IMR-90 (cell line): ENCODE results near the gene COTL1. TPM values are rescaled to one million over a fixed set of nuclear protein-coding genes. Genes with fewer than 3 reads are reported as not detected.

Source experiments
- ATAC-seq: fragments of 200-7000 bp; cut with Tn5 transposase; 2 replicates; pipeline ENCODE4 v1.9.1; 2020; ENCODE audit warnings: low read depth, mild to moderate bottlenecking, moderate library complexity
- BruUV-seq: library from RNA; stranded (reverse); fragments of 400-500 nt; replicated peaks from 2 replicates; lab custom pipeline; 2021; lab: Mats Ljungman, UMichigan
- CTCF ChIA-PET: fragments of 300-600 bp; formaldehyde crosslinking; extraction: SDS; loops from one replicate; lab custom pipeline; 2021; ENCODE audit warnings: antibody characterized with exemption; lab: Yijun Ruan, JAX
- POLR2A ChIA-PET: fragments of 300-600 bp; sonication (Branson Sonifier 250); formaldehyde crosslinking; loops from one replicate; lab custom pipeline; 2022; ENCODE audit warnings: antibody characterized with exemption; ENCODE audit not compliant: unreplicated experiment; lab: Charles Lee
- DNase-seq: peaks from one replicate; pipeline ENCODE4 v3.0.0; 2013
- H2AFZ ChIP-seq: replicated peaks from 2 replicates; pipeline ENCODE3; 2013; ENCODE audit warnings: low read length, mild to moderate bottlenecking; ENCODE audit not compliant: poor library complexity
- H2AK5ac ChIP-seq: 2 replicates; pipeline ENCODE4 v1.6.1; 2013; ENCODE audit warnings: low read depth, low read length, inconsistent platforms
- H2AK9ac ChIP-seq: replicated peaks from 2 replicates; pipeline ENCODE3; 2013; ENCODE audit warnings: mild to moderate bottlenecking, low read depth, low read length, moderate library complexity; ENCODE audit not compliant: poor library complexity
- H2BK120ac ChIP-seq: 2 replicates; pipeline ENCODE4 v1.6.1; 2013; ENCODE audit warnings: low read depth, low read length, inconsistent platforms
- H2BK15ac ChIP-seq: 3 replicates; pipeline ENCODE4 v1.6.1; 2013; ENCODE audit warnings: low read depth, low read length, inconsistent platforms
- H2BK20ac ChIP-seq: 2 replicates; pipeline ENCODE4 v1.6.1; 2013; ENCODE audit warnings: low read depth, mild to moderate bottlenecking, inconsistent platforms, low read length, moderate library complexity
- H2BK5ac ChIP-seq: 2 replicates; pipeline ENCODE4 v1.6.1; 2013; ENCODE audit warnings: mild to moderate bottlenecking, low read depth, low read length, inconsistent platforms; ENCODE audit not compliant: poor library complexity, severe bottlenecking
- H3K14ac ChIP-seq: replicated peaks from 2 replicates; pipeline ENCODE4 v1.6.1; 2013; ENCODE audit warnings: low read depth, low read length, inconsistent platforms
- H3K18ac ChIP-seq: 2 replicates; pipeline ENCODE4 v1.6.1; 2013; ENCODE audit warnings: low read depth, low read length, control low read depth
- H3K23ac ChIP-seq: 2 replicates; pipeline ENCODE4 v1.6.1; 2013; ENCODE audit warnings: low read depth, low read length, inconsistent platforms
- H3K27ac ChIP-seq: 2 replicates; pipeline ENCODE4 v1.5.1; 2013; ENCODE audit warnings: mild to moderate bottlenecking, control low read depth, low read length; ENCODE audit not compliant: insufficient read depth
- H3K27me3 ChIP-seq: 2 replicates; pipeline ENCODE4 v1.6.1; 2013; ENCODE audit warnings: low read length; ENCODE audit not compliant: control insufficient read depth, insufficient read depth
- H3K36me3 ChIP-seq: 2 replicates; pipeline ENCODE4 v1.6.1; 2013; ENCODE audit warnings: low read length, mixed read lengths; ENCODE audit not compliant: control insufficient read depth, insufficient read depth
- H3K4ac ChIP-seq: 2 replicates; pipeline ENCODE4 v1.6.1; 2013; ENCODE audit warnings: low read depth, low read length, inconsistent platforms
- H3K4me1 ChIP-seq: 2 replicates; pipeline ENCODE4 v1.6.1; 2013; ENCODE audit warnings: low read length, mixed read lengths; ENCODE audit not compliant: control insufficient read depth, insufficient read depth
- H3K4me2 ChIP-seq: 2 replicates; pipeline ENCODE4 v1.6.1; 2013; ENCODE audit warnings: low read depth, mild to moderate bottlenecking, control low read depth, low read length, moderate library complexity
- H3K4me3 ChIP-seq: 2 replicates; pipeline ENCODE4 v1.5.1; 2013; ENCODE audit warnings: low read depth, mild to moderate bottlenecking, control low read depth, low read length, moderate library complexity; ENCODE audit not compliant: insufficient read depth
- H3K56ac ChIP-seq: 2 replicates; pipeline ENCODE4 v1.6.1; 2013; ENCODE audit warnings: low read length, inconsistent platforms; ENCODE audit not compliant: insufficient read depth; ENCODE audit errors: extremely low read depth
- H3K79me1 ChIP-seq, 2 experiments: 2 replicates each; pipeline ENCODE4 v1.6.1; 2013; ENCODE audit warnings: low read length in 2 of 2, inconsistent platforms in 1 of 2, low read depth in 1 of 2
- H3K9ac ChIP-seq: 2 replicates; pipeline ENCODE4 v1.6.1; 2013; ENCODE audit warnings: low read depth, low read length, control low read depth
- H3K9me1 ChIP-seq: 2 replicates; pipeline ENCODE4 v1.6.1; 2013; ENCODE audit warnings: low read length, inconsistent platforms; ENCODE audit not compliant: insufficient read depth
- H3K9me3 ChIP-seq: 2 replicates; pipeline ENCODE4 v1.6.1; 2013; ENCODE audit warnings: low read length; ENCODE audit not compliant: control insufficient read depth, insufficient read depth
- H4K20me1 ChIP-seq: 2 replicates; pipeline ENCODE4 v1.6.1; 2013; ENCODE audit warnings: low read length, inconsistent platforms; ENCODE audit not compliant: insufficient read depth
- H4K5ac ChIP-seq: 2 replicates; pipeline ENCODE4 v1.6.1; 2013; ENCODE audit warnings: mild to moderate bottlenecking, low read depth, low read length, control low read depth
- H4K8ac ChIP-seq, 2 experiments: 2 replicates each; pipeline ENCODE4 v1.6.1; 2013; ENCODE audit warnings: low read depth in 2 of 2, low read length in 2 of 2, control low read depth in 1 of 2, inconsistent platforms in 1 of 2
- H4K91ac ChIP-seq: 2 replicates; pipeline ENCODE4 v1.6.1; 2013; ENCODE audit warnings: low read depth, low read length, inconsistent platforms; ENCODE audit not compliant: insufficient read depth
- BHLHE40 ChIP-seq: fragments of 150-350 bp; IDR thresholded peaks from 2 replicates; pipeline ENCODE4 v1.6.1; 2016; ENCODE audit warnings: mild to moderate bottlenecking, low read depth, low read length
- CEBPB ChIP-seq: IDR thresholded peaks from 2 replicates; pipeline ENCODE4 v1.6.1; 2012; ENCODE audit warnings: low read depth, low read length, improper control_type of control experiment
- CHD1 ChIP-seq: IDR thresholded peaks from 2 replicates; pipeline ENCODE4 v1.6.1; 2012; ENCODE audit warnings: low read depth, low read length, improper control_type of control experiment
- CTCF ChIP-seq: conservative IDR thresholded peaks from 2 replicates; pipeline ENCODE4 v1.5.1; 2012; ENCODE audit warnings: mild to moderate bottlenecking, low read depth, low read length, improper control_type of control experiment
- ELK1 ChIP-seq: fragments of 150-350 bp; IDR thresholded peaks from 2 replicates; pipeline ENCODE4 v1.6.1; 2016; ENCODE audit warnings: low read depth, mild to moderate bottlenecking, low read length, moderate library complexity, borderline replicate concordance
- FOS ChIP-seq: fragments of 150-350 bp; IDR thresholded peaks from 2 replicates; pipeline ENCODE4 v1.6.1; 2016; ENCODE audit warnings: low read depth, low read length
- MAFK ChIP-seq: IDR thresholded peaks from 2 replicates; pipeline ENCODE4 v1.6.1; 2012; ENCODE audit warnings: low read depth, low read length, improper control_type of control experiment
- MAZ ChIP-seq: IDR thresholded peaks from 2 replicates; pipeline ENCODE4 v1.6.1; 2012; ENCODE audit warnings: low read depth, mild to moderate bottlenecking, low read length, improper control_type of control experiment, moderate library complexity, borderline replicate concordance
- MXI1 ChIP-seq: IDR thresholded peaks from 2 replicates; pipeline ENCODE4 v1.6.1; 2012; ENCODE audit warnings: low read depth, mild to moderate bottlenecking, low read length, moderate library complexity, borderline replicate concordance
- NFE2L2 ChIP-seq: fragments of 150-350 bp; IDR thresholded peaks from 2 replicates; pipeline ENCODE4 v1.6.1; 2016; ENCODE audit warnings: low read depth, mild to moderate bottlenecking, low read length
- POLR2A ChIP-seq: IDR thresholded peaks from 2 replicates; pipeline ENCODE4 v1.6.1; 2012; ENCODE audit warnings: mild to moderate bottlenecking, low read depth, low read length
- RAD21 ChIP-seq: IDR thresholded peaks from 2 replicates; pipeline ENCODE4 v1.6.1; 2012; ENCODE audit warnings: low read length, improper control_type of control experiment
- RCOR1 ChIP-seq: IDR thresholded peaks from 2 replicates; pipeline ENCODE4 v1.6.1; 2012; ENCODE audit warnings: mild to moderate bottlenecking, low read length, improper control_type of control experiment; ENCODE audit not compliant: insufficient replicate concordance
- RFX5 ChIP-seq: IDR thresholded peaks from 2 replicates; pipeline ENCODE4 v1.8.0; 2012; ENCODE audit warnings: low read depth, mild to moderate bottlenecking, low read length, moderate library complexity
- SMC3 ChIP-seq: fragments of 150-350 bp; IDR thresholded peaks from 2 replicates; pipeline ENCODE4 v1.6.1; 2016; ENCODE audit warnings: low read depth, mild to moderate bottlenecking, antibody characterized with exemption, low read length, moderate library complexity
- USF2 ChIP-seq: fragments of 150-350 bp; IDR thresholded peaks from 2 replicates; pipeline ENCODE4 v1.6.1; 2017; ENCODE audit warnings: mild to moderate bottlenecking, antibody characterized with exemption, low read length, low read depth
- WGBS, 2 experiments: methylation state at CpG; one replicate each; pipeline versions ENCODE4 v1.1.5 to v1.1.7; 2013; ENCODE audit warnings: missing lambda C conversion rate in 2 of 2; ENCODE audit not compliant: insufficient read length in 1 of 2; ENCODE audit errors: extremely low coverage in 2 of 2; 5-methylcytosine and 5-hydroxymethylcytosine counted together
- dilution Hi-C: fragments of 300-500 bp; cut with HindIII; formaldehyde crosslinking; loops from one replicate; pipeline ENCODE4 v1.14.3; 2018; ENCODE audit warnings: low sequenced_read_pairs; ENCODE audit not compliant: unreplicated experiment
- in situ Hi-C: fragments of 300-500 bp; cut with MboI; formaldehyde crosslinking; loops from 3 replicates; pipeline ENCODE4 v1.14.3; 2019; ENCODE audit warnings: low sequenced_read_pairs, inconsistent platforms, mixed read lengths
- intact Hi-C: fragments of 100-400 bp; cut with micrococcal nuclease; formaldehyde crosslinking; loops from 2 replicates; pipeline ENCODE4 v1.10.0; 2022
- polyA plus RNA-seq, 3 experiments: library from polyadenylated mRNA; depleted of rRNA; stranded (reverse); fragments of >200 nt; gene quantifications; 2 replicates each; pipeline ENCODE4 v1.2.3, GENCODE V29; 2012; ENCODE audit warnings: low replicate concordance in 1 of 3
- total RNA-seq: library from RNA; depleted of rRNA; stranded (reverse); fragments of >200 nt; gene quantifications from 2 replicates; pipeline ENCODE4 v1.2.3, GENCODE V29; 2012

The COTL1 gene
- total and polyA plus RNA-seq, 2 of the 4 experiments (the other 2 are of a cell fraction) = 144 to 258 TPM

- Histone ChIP-seq H3K9me3 (no peaks in the 10 kb centered on the region), H2AK9ac (no peak overlapping the region)
Measured at GRCh38 chr16:84631153-84631466, 13.2 kb upstream of the COTL1 start.

More at GRCh38 chr16:84631153-84631466, 13.2 kb upstream of the COTL1 start:
- BruUV-seq = no TSS peak
- dilution Hi-C loops (no loop called here), intact Hi-C loops (no loop called here), in situ Hi-C loops (loop anchor here (25.0 kb wide), 2 partner anchors 331 to 344 kb away; partner anchors contain the start of gene WFDC1)
- no peaks in the 10 kb centered on the region for H3K27me3 ChIP-seq
- no peak overlapping the region for H3K14ac ChIP-seq
- DNase-seq (no peak), ATAC-seq (no peak)
- no peak overlapping the region for H3K4me2 ChIP-seq
- CTCF ChIA-PET = no interaction called here
- H4K8ac ChIP-seq = no peak overlapping the region
- no peak overlapping the region for H2BK120ac ChIP-seq
- no peak overlapping the region for H3K27ac ChIP-seq
- no peak overlapping the region for H2AK5ac ChIP-seq
- H3K79me1 ChIP-seq = no peaks in the 10 kb centered on the region
- H2BK5ac ChIP-seq = no peak overlapping the region
- H3K18ac ChIP-seq = no peak overlapping the region
- H3K4me1 ChIP-seq = peaks cover 4% of the 10 kb centered on the region; the same call in 1 of the 2 replicates
- no peak overlapping the region for H3K4me3 ChIP-seq
- no peak overlapping the region for H2BK20ac ChIP-seq
- H3K36me3 ChIP-seq = no peaks in the 10 kb centered on the region
- H4K20me1 ChIP-seq = no peaks in the 10 kb centered on the region
- no peak for TF ChIP-seq MAFK
- no peak for TF ChIP-seq SMC3
- TF ChIP-seq RAD21 = no peak
- TF ChIP-seq MAZ = no peak
- TF ChIP-seq RFX5 = no peak
- no peak for TF ChIP-seq BHLHE40
- TF ChIP-seq POLR2A = no peak
- TF ChIP-seq NFE2L2 = no peak
- no peak for TF ChIP-seq USF2
- no peak for TF ChIP-seq FOS
- TF ChIP-seq CHD1 = no peak
- no peak for TF ChIP-seq MXI1
- no peak for TF ChIP-seq ELK1
- no peak for TF ChIP-seq CEBPB
- no peak for TF ChIP-seq RCOR1
- TF ChIP-seq CTCF = no peak
- H3K9ac ChIP-seq = no peak overlapping the region
- WGBS, 2 experiments = no CpG with 5 or more reads among the region's 4 CpGs
- H3K9me1 ChIP-seq = peaks cover 7% of the 10 kb centered on the region; the same call in 1 of the 2 replicates
- no peak overlapping the region for H2BK15ac ChIP-seq
- no peak overlapping the region for H4K91ac ChIP-seq
- POLR2A ChIA-PET = no interaction called here
- H2AFZ ChIP-seq = no peak overlapping the region
- no peak overlapping the region for H4K5ac ChIP-seq
- H3K56ac ChIP-seq = no peak overlapping the region
- no peak overlapping the region for H3K4ac ChIP-seq
- no peak overlapping the region for H3K23ac ChIP-seq
